GM19395 (cell line): Measurements from ENCODE around the gene GDI1.

Experiments used
- ATAC-seq: cut with Tn5 transposase; IDR thresholded peaks from one replicate; pipeline ENCODE4 v1.9.1; 2021; ENCODE audit warnings: mild to moderate bottlenecking, moderate library complexity; ENCODE audit not compliant: unreplicated experiment

GDI1 gene

DNA sequence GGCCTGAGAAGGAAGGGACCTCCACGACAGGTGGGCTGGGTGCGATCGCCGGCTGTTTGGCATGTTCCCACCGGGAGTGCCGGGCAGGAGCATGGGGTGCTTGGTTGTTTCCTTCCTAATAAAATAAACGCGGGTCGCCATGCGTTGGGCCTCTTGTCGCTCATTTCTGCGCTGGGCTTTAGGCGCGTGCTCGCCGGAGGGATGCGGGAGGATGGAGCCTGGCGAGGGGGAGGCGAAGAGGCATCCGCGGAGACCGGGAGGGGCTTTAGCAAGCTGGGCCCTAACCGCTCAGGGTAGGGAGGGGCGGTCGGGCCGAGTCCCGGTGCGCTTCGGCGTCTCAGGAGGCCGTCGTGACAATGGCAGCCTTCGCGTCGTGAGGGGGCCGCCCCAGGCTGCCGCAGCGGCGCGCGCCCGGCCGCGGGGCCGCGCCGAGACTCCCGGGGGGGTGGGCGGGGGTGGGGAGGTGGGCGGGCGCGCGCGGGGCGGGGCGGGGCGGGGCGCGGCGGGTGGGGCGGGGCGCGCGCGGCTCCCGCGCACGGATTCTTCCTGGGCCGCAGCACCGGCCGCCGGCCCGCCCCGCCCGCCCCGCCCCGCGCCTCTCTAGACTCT, 476 bp upstream of the GDI1 start:
- ATAC-seq: peak; percentile 30

DNA sequence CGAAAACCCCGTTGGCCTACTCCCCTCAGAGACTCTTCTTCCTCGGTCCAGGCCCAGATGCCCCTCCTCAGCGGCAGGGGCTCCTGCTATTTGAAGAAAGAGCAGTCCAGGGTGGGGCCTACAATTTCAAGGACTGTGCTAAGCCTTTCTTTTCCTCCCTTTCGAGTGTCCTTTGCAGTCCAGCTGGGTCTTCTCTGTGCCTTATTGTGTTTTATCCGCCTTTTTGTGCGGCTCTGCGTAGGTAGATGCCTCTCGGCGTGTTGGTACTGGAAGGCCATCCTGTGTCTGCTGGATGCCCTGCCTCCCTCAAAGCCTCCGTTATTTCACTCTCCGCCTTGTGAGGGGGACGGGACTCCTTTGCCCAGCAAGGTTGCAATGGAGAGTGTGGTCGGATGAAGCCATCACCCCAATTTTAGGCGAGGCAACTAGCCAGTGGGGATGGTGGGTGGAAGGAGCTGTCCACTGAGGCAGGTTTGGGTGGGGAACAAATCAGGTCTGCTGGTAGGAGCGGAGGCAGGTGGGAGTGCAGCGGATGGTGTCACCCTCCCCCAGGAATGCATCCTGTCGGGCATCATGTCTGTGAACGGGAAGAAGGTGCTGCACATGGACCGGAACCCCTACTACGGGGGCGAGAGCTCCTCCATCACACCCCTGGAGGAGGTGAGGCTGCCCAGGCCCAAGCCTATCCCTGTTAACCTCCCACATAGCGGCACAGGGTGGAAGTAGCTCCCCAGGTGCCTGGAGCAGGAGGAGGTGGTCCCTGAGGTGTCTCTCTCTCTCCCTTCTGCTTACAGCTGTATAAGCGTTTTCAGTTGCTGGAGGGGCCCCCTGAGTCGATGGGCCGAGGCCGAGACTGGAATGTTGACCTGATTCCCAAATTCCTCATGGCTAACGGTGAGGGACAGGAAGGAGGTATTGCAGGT, 1.3 kb downstream of the GDI1 start:
- ATAC-seq: no peak

DNA sequence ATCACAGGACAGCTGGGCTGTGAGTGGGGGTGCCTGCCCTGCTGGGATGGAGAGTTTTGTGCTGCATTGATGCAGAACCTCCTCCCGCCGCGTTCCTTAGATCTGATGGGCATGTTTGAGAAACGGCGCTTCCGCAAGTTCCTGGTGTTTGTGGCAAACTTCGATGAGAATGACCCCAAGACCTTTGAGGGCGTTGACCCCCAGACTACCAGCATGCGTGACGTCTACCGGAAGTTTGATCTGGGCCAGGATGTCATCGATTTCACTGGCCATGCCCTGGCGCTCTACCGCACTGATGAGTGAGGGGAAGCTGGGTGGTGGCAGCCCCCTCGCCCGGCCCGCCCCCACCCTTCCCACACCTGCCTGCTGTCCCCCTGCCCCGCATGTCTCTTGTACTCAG, 2.9 kb downstream of the GDI1 start:
- no peak for ATAC-seq

DNA sequence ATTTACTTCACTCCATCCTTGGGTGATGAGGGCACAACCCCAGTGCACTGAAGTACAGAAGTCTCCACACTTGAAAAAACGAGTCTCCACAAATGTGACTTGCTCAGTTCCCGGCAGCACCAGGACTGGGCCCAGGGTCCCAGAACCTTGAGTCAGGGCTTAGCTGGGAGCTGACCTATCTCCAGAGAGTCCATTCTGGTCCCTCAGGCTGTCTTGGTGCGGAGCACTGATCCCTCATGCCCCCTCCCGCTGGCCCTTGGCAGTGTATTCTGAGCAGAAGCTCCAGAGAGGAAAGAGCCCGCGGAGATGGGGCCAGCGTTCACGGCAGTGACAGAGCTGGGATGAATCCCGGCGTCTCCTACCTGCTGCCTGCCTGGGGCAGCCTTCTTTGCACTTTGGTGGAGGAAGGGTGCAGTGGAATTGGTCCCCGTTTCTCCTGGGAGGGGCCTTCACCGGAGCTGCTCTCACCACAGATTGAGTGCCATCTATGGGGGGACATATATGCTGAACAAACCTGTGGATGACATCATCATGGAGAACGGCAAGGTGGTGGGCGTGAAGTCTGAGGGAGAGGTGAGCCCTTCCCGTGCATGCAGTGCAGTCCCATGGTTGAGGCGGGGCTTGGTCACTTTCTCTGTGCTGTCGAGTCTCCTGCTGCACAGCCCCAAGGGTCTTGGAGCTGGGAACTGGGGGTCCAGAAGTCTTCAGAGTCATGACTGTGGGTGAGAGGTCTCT, 3.8 kb downstream of the GDI1 start:
- no peak for ATAC-seq

DNA sequence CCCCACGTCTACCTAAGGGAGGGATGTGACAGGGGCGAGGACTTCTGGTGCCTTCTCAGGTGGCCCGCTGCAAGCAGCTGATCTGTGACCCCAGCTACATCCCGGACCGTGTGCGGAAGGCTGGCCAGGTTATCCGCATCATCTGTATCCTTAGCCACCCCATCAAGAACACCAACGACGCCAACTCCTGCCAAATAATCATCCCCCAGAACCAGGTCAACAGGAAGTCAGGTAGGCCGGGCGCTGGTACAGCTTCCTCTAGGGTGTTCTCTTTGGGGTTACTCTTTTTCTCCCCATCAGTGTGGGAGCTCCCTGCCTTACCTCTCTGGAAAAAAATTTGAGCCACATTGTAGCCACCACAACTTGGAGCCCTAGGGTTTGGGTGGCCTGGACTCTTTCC, 4.6 kb downstream of the GDI1 start:
- no peak for ATAC-seq

DNA sequence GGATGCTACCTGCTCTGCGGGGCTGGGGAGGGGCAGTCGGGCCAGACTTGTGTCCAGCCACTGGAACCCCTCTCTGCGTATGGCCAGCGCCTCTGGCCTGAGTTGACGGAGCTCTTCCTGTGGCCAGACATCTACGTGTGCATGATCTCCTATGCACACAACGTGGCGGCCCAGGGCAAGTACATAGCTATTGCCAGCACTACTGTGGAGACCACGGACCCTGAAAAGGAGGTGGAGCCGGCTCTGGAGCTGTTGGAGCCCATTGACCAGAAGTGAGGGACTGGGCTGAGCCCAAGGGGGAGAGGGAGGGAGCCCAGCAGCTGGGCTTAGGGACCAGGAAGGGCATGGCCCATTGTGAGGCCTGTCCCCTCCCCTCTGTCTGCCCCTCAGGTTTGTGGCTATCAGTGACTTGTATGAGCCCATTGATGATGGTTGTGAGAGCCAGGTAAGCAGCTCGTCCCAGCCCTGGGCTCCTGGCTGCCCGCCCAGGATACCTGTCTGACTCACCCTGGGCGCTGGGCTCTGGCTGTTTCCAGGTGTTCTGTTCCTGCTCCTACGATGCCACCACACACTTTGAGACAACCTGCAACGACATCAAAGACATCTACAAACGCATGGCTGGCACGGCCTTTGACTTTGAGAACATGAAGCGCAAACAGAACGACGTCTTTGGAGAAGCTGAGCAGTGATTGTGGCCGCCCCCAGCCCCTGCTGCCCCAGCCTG, 5.2 kb downstream of the GDI1 start:
- no peak for ATAC-seq

DNA sequence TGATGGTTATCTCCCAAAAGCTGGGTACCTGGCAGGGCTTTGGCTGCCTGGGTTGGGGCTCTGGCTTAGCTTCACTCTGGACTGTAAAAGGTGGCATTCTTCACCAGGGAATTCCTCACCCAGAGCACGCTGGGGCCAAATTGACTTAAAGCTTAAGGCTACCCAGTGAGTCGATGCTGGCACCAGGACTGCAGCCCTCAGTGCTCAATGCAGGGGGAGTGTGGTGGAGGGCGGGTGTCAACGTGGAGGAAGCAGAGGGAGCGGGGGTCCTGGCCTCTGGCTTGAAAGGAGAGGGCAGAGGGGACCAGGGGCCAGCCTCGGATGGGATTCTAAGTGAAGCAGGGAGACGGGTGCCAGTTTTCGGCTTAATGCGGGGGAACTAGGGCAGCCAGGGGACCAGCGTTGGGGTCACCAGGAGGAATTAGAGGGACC, 6.5 kb downstream of the GDI1 start:
- ATAC-seq: peak; percentile 25

DNA sequence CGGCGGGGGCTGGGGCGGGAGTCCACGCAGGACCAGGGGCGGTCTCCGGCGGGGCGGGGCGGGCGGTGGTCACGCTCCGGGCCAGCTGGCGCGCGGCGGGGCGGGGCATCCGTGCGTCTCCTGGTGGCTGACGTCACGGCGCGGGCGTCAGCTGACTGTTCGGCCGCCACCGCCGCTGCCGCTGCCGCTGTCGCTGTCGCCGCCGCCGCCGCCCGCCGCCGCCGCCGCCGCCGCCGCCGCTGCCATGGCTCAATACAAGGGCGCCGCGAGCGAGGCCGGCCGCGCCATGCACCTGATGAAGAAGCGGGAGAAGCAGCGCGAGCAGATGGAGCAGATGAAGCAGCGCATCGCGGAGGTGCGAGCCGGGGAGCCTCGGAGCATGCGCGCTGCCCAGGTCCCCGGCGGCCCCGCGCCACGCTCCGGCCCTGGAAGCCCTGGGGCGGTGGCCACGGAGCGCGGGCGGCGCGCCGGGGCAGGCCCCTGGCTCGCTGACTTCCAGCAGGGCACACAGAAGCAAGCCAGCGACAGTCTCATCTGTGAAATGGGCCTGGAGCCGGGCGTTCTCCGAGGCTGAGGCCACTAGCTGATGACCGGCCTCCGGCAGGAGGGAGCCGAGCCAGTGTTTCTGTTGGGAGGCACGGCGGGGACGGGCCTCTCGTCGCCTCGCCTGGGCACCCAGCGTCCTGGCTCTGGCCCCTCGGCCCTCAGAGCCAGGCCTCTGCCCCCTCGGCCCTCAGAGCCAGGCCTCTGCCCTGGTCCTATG, 7.2 kb downstream of the GDI1 start, which contains the start of gene FAM50A:
FAM50A (plus strand) TSS at position 150 of the 763 bp plus-strand sequence; CDS start at position 245, 95 bp downstream.
- ATAC-seq: peak; percentile 77

DNA sequence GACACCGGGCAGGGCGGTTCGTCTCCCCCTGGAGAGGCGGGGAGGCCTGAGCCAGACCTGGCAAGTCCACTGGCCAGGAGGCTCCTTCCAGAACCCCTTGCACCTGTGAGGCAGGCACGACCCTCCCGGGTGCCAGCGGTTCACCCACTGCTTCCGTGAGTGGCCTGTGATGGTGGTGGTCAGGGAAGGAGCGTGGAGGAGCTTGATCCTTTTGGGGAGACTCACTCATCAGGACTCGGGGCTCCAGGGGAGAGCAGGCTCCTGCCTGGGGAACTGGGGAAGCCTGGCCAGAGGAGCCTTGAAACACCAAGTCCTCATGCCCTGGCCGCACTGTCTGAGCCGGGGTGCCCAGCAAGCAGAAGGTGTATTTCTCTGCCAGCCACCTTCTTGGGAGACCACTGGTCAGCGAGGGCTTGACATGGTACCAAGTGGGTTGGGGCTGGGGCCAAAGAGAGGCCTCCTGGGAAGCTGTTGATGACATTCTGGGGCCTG, 7.8 kb downstream of the GDI1 start:
- no peak for ATAC-seq

DNA sequence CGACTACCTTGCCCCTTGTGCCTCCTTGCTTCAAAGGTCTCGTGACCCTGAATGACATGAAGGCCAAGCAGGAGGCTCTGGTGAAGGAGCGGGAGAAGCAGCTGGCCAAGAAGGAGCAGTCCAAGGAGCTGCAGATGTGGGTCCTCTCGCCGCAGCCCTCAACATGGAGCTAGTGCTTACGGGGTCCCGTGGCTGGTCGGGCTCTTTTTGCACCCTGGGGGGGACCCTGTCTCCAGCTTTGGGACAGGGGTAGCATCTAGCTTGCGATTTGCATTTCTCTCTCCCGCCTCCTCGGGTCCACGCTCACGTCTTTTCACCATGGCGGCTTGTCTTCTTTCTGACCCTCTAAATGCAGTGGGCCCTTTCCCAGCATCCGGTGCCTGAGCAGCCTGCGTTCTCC, 8.8 kb downstream of the GDI1 start:
- no peak for ATAC-seq

DNA sequence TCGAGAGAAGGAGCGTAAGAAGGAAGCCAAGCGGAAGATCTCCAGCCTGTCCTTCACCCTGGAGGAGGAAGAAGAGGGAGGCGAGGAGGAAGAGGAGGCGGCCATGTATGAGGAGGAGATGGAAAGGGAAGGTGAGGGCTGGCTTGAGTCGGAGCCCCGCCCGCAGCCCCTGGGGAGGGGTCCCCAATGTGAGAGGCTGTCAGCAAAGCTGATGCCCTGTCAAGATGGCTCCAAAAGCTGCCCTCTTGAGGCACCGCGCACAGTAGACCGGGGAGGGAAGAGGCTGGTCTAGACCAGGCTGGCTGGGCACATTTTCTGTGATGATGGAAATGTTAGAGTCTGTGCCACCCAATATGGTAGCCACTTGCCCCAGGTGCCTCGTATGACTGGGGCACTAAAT, 9.5 kb downstream of the GDI1 start:
- ATAC-seq: no peak

DNA sequence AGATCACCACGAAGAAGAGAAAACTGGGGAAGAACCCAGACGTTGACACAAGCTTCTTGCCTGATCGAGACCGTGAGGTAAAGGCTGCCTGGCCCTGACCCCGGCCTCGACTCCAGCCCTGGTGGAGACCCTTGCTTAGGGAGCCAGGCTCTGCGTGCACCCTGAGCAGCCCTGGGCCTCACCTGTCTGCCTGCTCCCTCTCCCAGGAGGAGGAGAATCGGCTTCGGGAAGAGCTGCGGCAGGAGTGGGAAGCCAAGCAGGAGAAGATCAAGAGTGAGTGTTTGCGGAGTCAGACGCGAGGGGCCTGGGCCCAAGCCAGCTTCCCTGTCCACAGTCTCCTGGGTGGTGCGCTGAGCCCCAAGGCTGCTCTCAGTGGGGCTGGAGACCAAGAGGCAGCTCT, 11.5 kb downstream of the GDI1 start:
- ATAC-seq: no peak

DNA sequence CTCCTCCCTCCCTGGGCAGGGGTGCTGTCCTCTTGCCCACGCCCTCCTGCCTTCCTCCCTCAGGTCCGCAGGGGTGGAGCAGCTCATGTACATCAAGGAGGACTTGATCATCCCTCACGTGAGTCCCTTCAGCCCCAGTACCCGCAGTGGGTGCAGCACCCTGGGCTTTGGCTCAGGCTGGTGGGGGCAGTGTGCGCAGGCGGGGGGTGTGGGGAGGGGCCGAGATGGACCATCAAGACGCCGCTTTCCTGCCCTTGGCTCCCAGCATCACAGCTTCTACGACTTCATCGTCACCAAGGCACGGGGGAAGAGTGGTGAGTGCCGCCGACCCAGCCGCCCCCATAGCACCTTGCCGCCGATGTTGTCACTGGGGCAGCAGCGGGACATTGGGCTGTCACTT, 12.7 kb downstream of the GDI1 start:
- ATAC-seq: no peak

DNA sequence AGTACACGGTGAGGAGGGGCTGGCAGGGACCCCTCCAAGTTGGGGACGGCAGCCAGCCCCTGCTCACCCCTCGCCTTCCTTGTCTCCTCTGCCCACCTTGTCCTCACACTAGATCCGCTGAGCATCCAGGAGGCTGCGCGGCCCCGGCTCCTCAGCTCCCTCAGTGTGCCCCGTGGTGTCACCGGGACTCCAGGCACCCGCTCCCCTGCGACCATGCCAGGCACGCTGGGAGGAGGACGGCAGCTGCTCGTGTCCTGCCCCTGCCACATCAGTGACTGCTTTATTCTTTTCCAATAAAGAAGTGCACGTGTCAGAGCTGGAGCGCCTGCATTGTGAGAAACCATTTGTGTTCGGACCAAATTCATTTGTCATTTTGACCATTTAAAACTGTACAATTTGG, 13.4 kb downstream of the GDI1 start:
- no peak for ATAC-seq

DNA sequence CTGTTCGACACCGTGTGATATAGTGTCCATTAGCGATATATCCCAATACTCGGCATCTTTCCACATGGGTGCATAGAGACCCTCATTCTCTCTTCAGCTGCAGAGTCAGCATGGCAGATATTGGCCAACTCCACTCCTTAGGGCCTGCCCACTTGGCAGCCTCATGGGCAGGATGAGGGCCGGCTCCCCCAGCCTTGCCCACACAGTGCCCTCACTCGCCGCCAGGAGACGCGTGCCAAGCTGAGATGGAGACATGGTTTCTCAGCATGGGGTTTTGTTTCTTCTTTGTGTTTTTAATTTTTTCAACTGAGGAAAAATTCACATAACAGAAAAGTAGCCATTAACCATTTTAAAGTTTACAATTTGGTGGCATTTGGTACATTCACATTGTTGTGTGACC, 15.9 kb downstream of the GDI1 start:
- ATAC-seq: no peak

DNA sequence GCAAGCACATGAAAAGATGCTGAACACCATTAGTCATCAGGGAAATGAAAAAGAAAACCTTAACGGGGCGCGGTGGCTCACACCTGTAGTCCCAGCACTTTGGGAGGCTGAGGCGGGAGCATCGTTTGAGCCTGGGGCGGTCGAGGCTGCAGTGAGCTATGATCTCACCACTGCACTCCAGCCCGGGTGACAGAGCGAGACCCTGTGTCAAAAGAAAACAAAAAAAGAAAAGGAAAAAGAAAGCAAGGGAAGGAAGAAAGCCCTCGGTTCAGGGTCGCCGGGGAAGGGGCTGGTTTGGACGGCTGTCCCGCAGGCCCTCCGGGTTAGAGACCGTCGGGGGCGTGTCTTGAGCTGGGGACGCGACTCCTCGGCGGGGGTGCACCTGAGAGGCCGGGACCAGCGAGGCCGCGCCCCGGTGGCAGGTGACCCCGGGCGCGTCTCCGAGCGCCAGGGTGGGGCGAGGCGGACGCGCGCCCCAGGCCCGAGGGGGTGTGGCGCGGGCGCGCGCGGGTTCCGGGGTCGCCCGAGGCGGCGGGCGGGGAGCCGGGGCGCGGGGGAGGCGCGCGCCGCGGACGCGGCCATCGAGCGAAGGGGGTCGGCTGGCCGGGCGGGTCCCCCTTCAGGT, 20.6 kb downstream of the GDI1 start:
- ATAC-seq: peak; percentile 44

DNA sequence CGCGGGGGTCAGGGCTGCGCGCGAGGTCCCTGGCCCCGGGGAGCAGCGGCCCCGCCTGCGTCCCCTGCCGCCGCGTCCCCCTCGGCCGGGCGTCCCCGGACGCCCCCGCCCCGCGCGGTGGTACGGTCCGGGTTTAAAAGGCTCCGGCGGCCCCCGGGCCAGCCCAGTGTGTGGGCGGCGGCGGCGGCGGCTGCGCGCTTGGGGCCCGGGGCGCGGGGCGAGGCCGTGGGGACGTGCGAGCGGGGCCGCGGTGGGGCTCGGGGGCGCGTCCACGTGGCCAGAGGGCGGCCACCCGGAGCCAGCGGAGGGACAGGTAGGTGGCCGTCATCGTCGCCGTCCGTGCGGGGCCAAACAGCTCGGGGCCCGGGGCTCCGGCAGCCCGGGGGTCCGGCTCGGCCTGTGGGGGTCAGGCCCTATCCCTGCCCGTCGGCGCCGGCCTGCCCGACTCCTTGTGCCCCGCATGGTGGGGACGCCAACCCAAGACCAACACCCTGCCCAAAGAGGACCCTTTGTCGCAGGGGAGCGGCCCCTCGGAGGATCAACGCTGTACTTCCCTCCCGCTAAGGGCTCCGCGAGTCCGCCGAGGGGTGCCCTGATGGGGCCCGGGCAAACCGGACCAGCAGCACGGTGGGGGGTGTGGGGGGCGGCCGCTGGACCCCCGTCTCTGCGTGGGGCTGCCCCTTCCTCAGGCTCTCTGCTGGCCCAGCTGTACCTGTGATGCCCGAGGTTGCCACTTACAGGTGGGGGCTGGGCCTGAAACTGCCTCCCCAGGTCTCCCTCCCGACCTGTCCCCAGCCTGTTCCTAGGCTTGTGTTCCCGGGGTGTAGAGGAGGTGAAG, 21.4 kb downstream of the GDI1 start, which contains the start of gene PLXNA3:
PLXNA3 (plus strand) TSS at position 166 of the 838 bp plus-strand sequence. CDS start 1,903 bp downstream, outside the sequence.
- peak; percentile 62 for ATAC-seq

DNA sequence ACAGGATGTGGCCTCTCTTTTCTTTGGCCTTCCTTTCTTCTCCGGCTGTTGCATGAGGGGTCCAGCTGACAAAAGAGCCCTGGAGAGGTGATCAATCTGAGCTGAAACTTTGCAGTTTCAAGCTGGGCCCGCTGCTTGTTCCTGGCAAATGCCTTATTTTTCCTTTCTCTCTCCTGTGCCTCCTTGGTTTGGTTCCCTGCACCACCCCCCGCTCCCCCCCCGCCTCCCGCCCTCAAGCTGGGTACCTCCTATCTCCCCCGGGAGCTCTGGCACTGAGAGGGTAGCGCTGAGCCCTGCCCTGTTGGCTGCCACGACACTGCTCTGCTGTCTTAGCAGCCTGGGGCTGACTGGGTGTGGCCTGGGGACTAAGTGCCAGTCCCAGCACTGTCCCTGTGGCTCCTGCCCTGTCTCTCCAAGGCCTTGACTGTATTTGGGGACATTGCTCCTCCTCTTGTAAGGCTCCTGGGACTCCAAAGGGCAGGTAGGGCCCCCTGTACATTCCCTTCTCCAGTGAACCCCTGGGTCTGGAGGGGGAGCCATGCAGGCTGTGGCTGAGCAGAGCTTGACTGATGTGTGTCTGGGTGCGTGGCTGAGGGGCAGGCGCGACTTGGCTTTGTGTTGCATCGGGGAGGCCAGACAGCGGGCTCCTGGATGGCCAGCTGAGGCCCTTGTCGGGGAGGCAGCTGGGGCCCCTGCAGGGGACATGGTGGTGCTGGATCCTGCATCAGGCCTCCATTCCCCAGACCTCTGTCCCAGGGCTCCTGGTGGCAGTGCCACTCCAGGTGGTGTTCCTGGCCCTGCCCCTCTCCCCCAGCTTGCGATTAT, 22.2 kb downstream of the GDI1 start:
- no peak for ATAC-seq
